Breast epithelium (tissue), 4 donors: ENCODE results near the gene IFT80. TPM values are rescaled to one million over a fixed set of nuclear protein-coding genes. Genes with fewer than 3 reads are reported as not detected.
"Not testable (repeated sequence)": the region's sequence is repeated elsewhere in the genome, so short reads cannot be mapped to it uniquely, and the experiment has no call there.

Source experiments
- DNase-seq, 2 donors: peaks; one replicate each; pipeline ENCODE4 v3.0.0-alpha.2; 2019; ENCODE audit warnings: low spot score in 2 of 2
- H3K27ac ChIP-seq, 2 donors: fragments of 200-600 bp; sonication (generic) in 1 of 2; one replicate each; pipeline ENCODE4 v1.5.1; 2016 to 2019; ENCODE audit warnings: mild to moderate bottlenecking in 1 of 2
- H3K27me3 ChIP-seq, 2 donors: fragments of 200-600 bp; sonication (generic) in 1 of 2; one replicate each; pipeline versions ENCODE4 v1.5.1 to v1.6.0; 2017 to 2019; ENCODE audit warnings: control low read depth in 1 of 2, mild to moderate bottlenecking in 1 of 2
- H3K36me3 ChIP-seq: fragments of 200-600 bp; one replicate; pipeline ENCODE4 v1.5.1; 2019
- H3K4me1 ChIP-seq, 2 donors: fragments of 200-600 bp; sonication (generic); one replicate each; pipeline ENCODE4 v1.5.1; 2016 to 2019; ENCODE audit warnings: control low read depth in 1 of 2
- H3K4me3 ChIP-seq, 3 donors: fragments of 200-600 bp; sonication (generic); 1 replicate in 2 of 3; 2 replicates in 1 of 3; pipeline ENCODE4 v1.5.1; 2016 to 2019; ENCODE audit warnings: mild to moderate bottlenecking in 3 of 3, moderate library complexity in 2 of 3
- H3K9me3 ChIP-seq, 2 donors: fragments of 200-600 bp; sonication (generic) in 1 of 2; one replicate each; pipeline ENCODE4 v1.5.1; 2016 to 2019; ENCODE audit warnings: control low read depth in 1 of 2
- POLR2A ChIP-seq: fragments of 450-650 bp; IDR thresholded peaks from one replicate; pipeline ENCODE4 v1.6.1; 2016; ENCODE audit warnings: antibody characterized with exemption, mild to moderate bottlenecking, moderate library complexity
- POLR2AphosphoS5 ChIP-seq, 3 donors: sonication (generic); formaldehyde crosslinking; IDR thresholded peaks; one replicate each; pipeline ENCODE4 v1.6.1; 2017; ENCODE audit warnings: antibody characterized with exemption in 3 of 3
- intact Hi-C: fragments of 100-400 bp; cut with DNase I; formaldehyde crosslinking; loops from one replicate; pipeline ENCODE4 v1.15.1; 2023; ENCODE audit warnings: low total_unique reads
- total RNA-seq, 3 donors: library from RNA; depleted of rRNA; stranded (reverse); fragments of >200 nt; gene quantifications; one replicate each; pipeline ENCODE4 v1.1.0, GENCODE V29; 2016
- TF ChIP-seq, protein P1 (sequence below), 3 donors: fragments of 450-650 bp; IDR thresholded peaks; one replicate each; pipeline ENCODE4 v1.5.1; 2016 to 2017; ENCODE audit warnings: antibody characterized with exemption in 3 of 3, mild to moderate bottlenecking in 3 of 3, moderate library complexity in 3 of 3

The IFT80 gene
- total RNA-seq, 3 donors from 2014 or later: 18.4 to 41.0 (median 29.2) TPM

DNA sequence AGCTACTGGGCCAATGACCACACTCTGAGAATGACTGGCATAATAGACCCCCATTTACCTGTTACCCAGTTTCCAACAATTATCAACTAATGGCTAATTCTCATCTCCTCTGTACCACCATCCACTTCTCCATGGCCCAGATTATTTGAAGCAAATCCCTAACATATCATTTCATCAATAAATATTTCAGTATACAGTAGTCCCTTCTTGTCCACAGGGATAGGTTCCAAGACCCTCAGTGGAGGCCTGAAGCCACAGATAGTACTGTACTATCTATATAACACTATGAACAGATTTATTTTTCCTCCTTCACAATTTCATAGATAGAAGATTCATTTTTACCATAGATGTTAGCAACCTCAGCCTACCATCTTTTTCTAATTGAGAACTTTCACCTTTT, 68.3 kb downstream of the IFT80 start:
- no peak for DNase-seq
- Histone ChIP-seq H3K27ac (no peak overlapping the region), H3K27me3 (no peaks in the 10 kb centered on the region), H3K36me3 (no peaks in the 10 kb centered on the region), H3K4me3 (no peak overlapping the region), H3K9me3 (no peaks in the 10 kb centered on the region), H3K4me1 (no peaks in the 10 kb centered on the region)
- TF ChIP-seq, protein P1, sequence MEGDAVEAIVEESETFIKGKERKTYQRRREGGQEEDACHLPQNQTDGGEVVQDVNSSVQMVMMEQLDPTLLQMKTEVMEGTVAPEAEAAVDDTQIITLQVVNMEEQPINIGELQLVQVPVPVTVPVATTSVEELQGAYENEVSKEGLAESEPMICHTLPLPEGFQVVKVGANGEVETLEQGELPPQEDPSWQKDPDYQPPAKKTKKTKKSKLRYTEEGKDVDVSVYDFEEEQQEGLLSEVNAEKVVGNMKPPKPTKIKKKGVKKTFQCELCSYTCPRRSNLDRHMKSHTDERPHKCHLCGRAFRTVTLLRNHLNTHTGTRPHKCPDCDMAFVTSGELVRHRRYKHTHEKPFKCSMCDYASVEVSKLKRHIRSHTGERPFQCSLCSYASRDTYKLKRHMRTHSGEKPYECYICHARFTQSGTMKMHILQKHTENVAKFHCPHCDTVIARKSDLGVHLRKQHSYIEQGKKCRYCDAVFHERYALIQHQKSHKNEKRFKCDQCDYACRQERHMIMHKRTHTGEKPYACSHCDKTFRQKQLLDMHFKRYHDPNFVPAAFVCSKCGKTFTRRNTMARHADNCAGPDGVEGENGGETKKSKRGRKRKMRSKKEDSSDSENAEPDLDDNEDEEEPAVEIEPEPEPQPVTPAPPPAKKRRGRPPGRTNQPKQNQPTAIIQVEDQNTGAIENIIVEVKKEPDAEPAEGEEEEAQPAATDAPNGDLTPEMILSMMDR (IDR thresholded peaks at IDR 0.05): no peak
- TF ChIP-seq POLR2AphosphoS5 (IDR thresholded peaks at IDR 0.05) (no peak), POLR2A (no peak)
- intact Hi-C loops: no loop called here

DNA sequence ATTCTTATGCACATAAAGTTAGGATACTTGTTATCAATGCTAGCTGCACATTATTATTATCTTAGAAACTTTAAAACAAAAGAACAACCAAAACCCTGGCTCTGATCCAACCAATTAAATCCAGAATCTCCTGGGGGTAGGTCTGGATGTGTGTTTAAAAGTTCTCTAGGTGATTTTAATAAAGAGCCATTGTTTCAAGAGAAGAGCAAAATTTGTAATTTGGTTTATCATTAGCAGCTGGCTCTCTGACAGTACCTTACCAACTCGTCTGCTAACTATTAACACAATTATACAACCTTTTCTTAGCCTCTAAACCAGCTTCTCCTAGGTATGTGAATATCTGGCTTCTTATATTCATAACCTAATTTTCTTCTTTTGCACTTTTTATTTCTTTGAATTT, 68.9 kb downstream of the IFT80 start:
- TF ChIP-seq POLR2A (no peak), POLR2AphosphoS5 (IDR thresholded peaks at IDR 0.05) (no peak)
- TF ChIP-seq, protein P1 (IDR thresholded peaks at IDR 0.05): no peak
- Histone ChIP-seq H3K36me3 (no peaks in the 10 kb centered on the region), H3K4me1 (no peaks in the 10 kb centered on the region), H3K27ac (no peak overlapping the region), H3K4me3 (no peak overlapping the region), H3K27me3 (no peaks in the 10 kb centered on the region), H3K9me3 (no peaks in the 10 kb centered on the region)
- intact Hi-C loops: no loop called here
- no peak for DNase-seq

DNA sequence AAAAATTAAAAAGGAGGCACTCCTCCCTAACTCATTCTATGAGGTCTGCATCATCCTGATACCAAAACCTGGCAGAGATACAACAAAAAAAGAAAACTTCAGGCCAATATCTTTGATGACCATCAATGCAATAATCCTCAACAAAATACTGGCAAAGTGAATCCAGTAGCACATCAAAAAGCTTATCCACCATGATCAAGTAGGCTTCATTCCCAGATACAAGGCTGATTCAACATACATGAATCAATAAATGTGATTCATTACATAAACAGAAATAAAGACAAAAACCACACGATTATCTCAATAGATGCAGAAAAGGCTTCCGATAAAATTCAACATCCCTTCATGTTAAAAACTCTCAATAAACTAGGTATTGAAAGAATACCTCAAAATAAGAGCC, 72.7 kb downstream of the IFT80 start:
- H3K4me1 ChIP-seq, intact Hi-C loops, H3K36me3 ChIP-seq: not testable (repeated sequence)

DNA sequence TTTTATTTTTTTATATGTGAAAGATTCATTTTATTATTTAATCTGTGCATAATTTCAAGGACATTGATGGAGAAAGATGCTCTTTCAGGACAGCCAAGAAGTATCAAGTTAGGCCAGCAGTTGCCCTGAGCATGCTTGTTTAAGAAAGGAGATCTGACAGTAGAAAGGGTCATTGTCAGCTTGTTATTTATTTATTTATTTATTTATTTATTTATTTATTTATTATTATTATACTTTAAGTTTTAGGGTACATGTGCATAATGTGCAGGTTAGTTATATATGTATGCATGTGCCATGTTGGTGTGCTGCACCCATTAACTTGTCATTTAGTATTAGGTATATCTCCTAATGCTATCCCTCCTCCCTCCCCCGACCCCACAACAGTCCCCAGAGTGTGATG, 77.2 kb downstream of the IFT80 start:
- H3K36me3 ChIP-seq, H3K9me3 ChIP-seq, H3K27me3 ChIP-seq, H3K27ac ChIP-seq, H3K4me3 ChIP-seq, intact Hi-C loops, H3K4me1 ChIP-seq, DNase-seq: not testable (repeated sequence)

More for the DNA sequence above, 72.7 kb downstream of the IFT80 start:
- not testable (repeated sequence) for H3K27me3 ChIP-seq, H3K9me3 ChIP-seq, H3K27ac ChIP-seq, DNase-seq, H3K4me3 ChIP-seq

DNA sequence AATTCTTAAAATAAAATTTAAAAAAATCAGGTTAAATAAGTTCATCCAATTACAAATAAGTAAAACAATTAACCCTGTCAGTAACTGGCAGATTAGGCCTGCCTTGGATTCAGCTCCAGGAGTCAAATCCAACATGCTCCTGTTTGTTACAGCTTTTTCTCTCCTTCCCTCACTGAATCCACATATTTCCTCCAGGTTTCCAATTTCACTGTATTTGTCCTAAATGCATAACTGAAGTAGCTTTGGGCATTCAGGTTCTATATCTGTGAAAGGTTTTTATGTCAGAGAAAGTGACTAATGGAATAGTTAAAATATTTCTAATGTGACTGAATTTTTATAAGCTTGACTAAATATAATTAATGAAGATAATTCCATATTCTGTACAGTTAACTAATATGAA, 79.7 kb downstream of the IFT80 start:
- H3K4me3 ChIP-seq: no peak overlapping the region
- H3K36me3 ChIP-seq: no peaks in the 10 kb centered on the region
- intact Hi-C loops: no loop called here
- no peaks in the 10 kb centered on the region for H3K27me3 ChIP-seq
- H3K9me3 ChIP-seq: no peaks in the 10 kb centered on the region
- no peaks in the 10 kb centered on the region for H3K4me1 ChIP-seq
- TF ChIP-seq POLR2A (no peak), POLR2AphosphoS5 (IDR thresholded peaks at IDR 0.05) (no peak)
- TF ChIP-seq, protein P1 (IDR thresholded peaks at IDR 0.05): no peak
- H3K27ac ChIP-seq: no peak overlapping the region
- DNase-seq: no peak

DNA sequence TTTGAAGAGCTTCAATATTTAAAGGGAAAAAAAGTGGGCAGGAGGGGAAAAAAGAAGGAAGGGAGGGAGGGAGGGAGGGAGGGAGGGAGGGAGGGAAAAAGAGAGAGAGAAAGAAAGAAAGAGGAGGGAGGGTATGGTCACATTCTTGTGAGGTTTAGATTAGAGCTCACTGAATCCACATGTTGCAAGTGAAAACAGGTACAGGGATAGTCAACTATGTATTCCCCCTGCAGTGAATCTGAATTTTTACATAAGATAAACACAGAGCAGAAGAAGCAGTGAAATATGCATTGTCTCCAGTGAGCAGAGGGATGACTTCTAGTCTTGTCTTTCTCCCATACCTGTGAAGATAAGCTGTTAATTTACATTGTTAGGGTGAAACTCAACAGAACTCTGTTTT, 84.0 kb downstream of the IFT80 start:
- no peak for TF ChIP-seq POLR2A
- TF ChIP-seq POLR2AphosphoS5 (IDR thresholded peaks at IDR 0.05): no peak
- TF ChIP-seq, protein P1 (IDR thresholded peaks at IDR 0.05): no peak
- Histone ChIP-seq H3K4me3 (no peak overlapping the region), H3K36me3 (no peaks in the 10 kb centered on the region), H3K27ac (no peak overlapping the region), H3K27me3 (no peaks in the 10 kb centered on the region), H3K4me1 (no peaks in the 10 kb centered on the region), H3K9me3 (no peaks in the 10 kb centered on the region)
- intact Hi-C loops: no loop called here
- DNase-seq: no peak
